CD4-positive, alpha-beta T cell (primary cell): ENCODE data around the gene WDFY3. TPM values are rescaled to one million over a fixed set of nuclear protein-coding genes. Genes with fewer than 3 reads are reported as not detected.
"Not testable (repeated sequence)": the region's sequence is repeated elsewhere in the genome, so short reads cannot be mapped to it uniquely, and the experiment has no call there.

Source experiments
- ATAC-seq: fragments of 200-7000 bp; cut with Tn5 transposase; one replicate; pipeline ENCODE4 v1.10.0; 2022; ENCODE audit warnings: mild to moderate bottlenecking; ENCODE audit not compliant: poor library complexity
- CTCF ChIA-PET: fragments of 350-600 bp; sonication (Branson Sonifier 250); formaldehyde crosslinking; loops from one replicate; lab custom pipeline; 2021; ENCODE audit warnings: antibody characterized with exemption, inconsistent platforms; lab: Charles Lee
- POLR2A ChIA-PET: fragments of 350-600 bp; sonication (Branson Sonifier 250); formaldehyde crosslinking; loops from one replicate; lab custom pipeline; 2021; ENCODE audit warnings: antibody characterized with exemption, inconsistent platforms; lab: Charles Lee
- DNase-seq, 14 experiments: peaks; one replicate each; pipeline ENCODE4 v3.0.0-alpha.2; 2013 to 2020; ENCODE audit warnings: mixed read lengths in 2 of 14
- H3K27ac ChIP-seq, 2 donors: one replicate each; pipeline versions ENCODE4 v1.5.1 to v1.7.0; 2013; ENCODE audit warnings: low read length in 2 of 2, low read depth in 1 of 2, mild to moderate bottlenecking in 1 of 2
- H3K27me3 ChIP-seq, 2 experiments: 1 replicate in 1 of 2; 2 replicates in 1 of 2; pipeline versions ENCODE4 v1.6.1 to v1.7.0; 2013; ENCODE audit warnings: low read length in 2 of 2, control low read depth in 1 of 2, mild to moderate bottlenecking in 1 of 2, moderate library complexity in 1 of 2; ENCODE audit not compliant: insufficient read depth in 2 of 2, control insufficient read depth in 1 of 2
- H3K36me3 ChIP-seq: one replicate; pipeline ENCODE4 v1.6.1; 2013; ENCODE audit warnings: low read length, control low read depth; ENCODE audit not compliant: insufficient read depth
- H3K4me1 ChIP-seq: one replicate; pipeline ENCODE4 v1.6.1; 2013; ENCODE audit warnings: low read length, control low read depth; ENCODE audit not compliant: insufficient read depth
- H3K4me3 ChIP-seq: one replicate; pipeline ENCODE4 v1.5.1; 2013; ENCODE audit warnings: mild to moderate bottlenecking, low read length, moderate library complexity
- H3K9me3 ChIP-seq, 2 experiments: 1 replicate in 1 of 2; 2 replicates in 1 of 2; pipeline versions ENCODE4 v1.6.1 to v1.7.0; 2013; ENCODE audit warnings: low read length in 2 of 2, mild to moderate bottlenecking in 2 of 2, control low read depth in 1 of 2, moderate library complexity in 1 of 2; ENCODE audit not compliant: control insufficient read depth in 1 of 2, insufficient read depth in 1 of 2
- H3K27ac Mint-ChIP-seq: one replicate; pipeline ENCODE4 v1.8.0; 2020; ENCODE audit warnings: mixed read lengths
- H3K27me3 Mint-ChIP-seq: one replicate; pipeline ENCODE4 v1.8.0; 2021; ENCODE audit warnings: mixed read lengths
- H3K36me3 Mint-ChIP-seq: one replicate; pipeline ENCODE4 v1.8.0; 2021; ENCODE audit warnings: low read depth, mixed read lengths
- H3K4me1 Mint-ChIP-seq: one replicate; pipeline ENCODE4 v1.8.0; 2021; ENCODE audit warnings: low read depth, mixed read lengths
- H3K4me3 Mint-ChIP-seq: one replicate; pipeline ENCODE4 v1.8.0; 2020; ENCODE audit warnings: mild to moderate bottlenecking, mixed read lengths
- H3K9me3 Mint-ChIP-seq: one replicate; pipeline ENCODE4 v1.8.0; 2020; ENCODE audit warnings: mixed read lengths
- CTCF ChIP-seq: fragments of 200-600 bp; IDR thresholded peaks from one replicate; pipeline ENCODE4 v1.8.0; 2022; ENCODE audit warnings: antibody characterized with exemption, mild to moderate bottlenecking
- intact Hi-C, 2 experiments: fragments of 100-400 bp; cut with DNase I in 1 of 2; cut with micrococcal nuclease in 1 of 2; formaldehyde crosslinking; loops; one replicate each; pipeline versions ENCODE4 v1.15.1 to v1.9.0; 2023 to 2025; cut with DNase I, micrococcal nuclease
- total RNA-seq, 174 experiments: library from RNA in 2 of 174; stranded (reverse) in 2 of 174; gene quantifications; one replicate each; pipeline ENCODE4 v1.2.3 and lab custom pipeline; 2021 to 2026

The WDFY3 gene
- total RNA-seq, 2 experiments from 2014 or later, result 0.60 to 0.75 TPM

GRCh38 chr4:84837751-84838150 lies 128.7 kb downstream of the WDFY3 start:
- TF ChIP-seq CTCF, result no peak
- Histone ChIP-seq H3K9me3 (no peaks in the 10 kb centered on the region), H3K36me3 (no peaks in the 10 kb centered on the region), H3K4me3 (no peak overlapping the region), H3K27me3 (no peaks in the 10 kb centered on the region), H3K27ac (no peak overlapping the region), H3K4me1 (no peaks in the 10 kb centered on the region)
- H3K27me3 Mint-ChIP-seq, result no peaks in the 10 kb centered on the region
- ChIA-PET CTCF (no interaction called here), POLR2A (no interaction called here)
- ATAC-seq (no peak), DNase-seq (no peak)
- no peak overlapping the region for H3K27ac Mint-ChIP-seq
- intact Hi-C loops, result no loop called here
- no peaks in the 10 kb centered on the region for H3K36me3 Mint-ChIP-seq
- H3K4me1 Mint-ChIP-seq, result no peaks in the 10 kb centered on the region
- H3K9me3 Mint-ChIP-seq, result no peaks in the 10 kb centered on the region
- no peak overlapping the region for H3K4me3 Mint-ChIP-seq

GRCh38 chr4:84829633-84830032 lies 136.9 kb downstream of the WDFY3 start:
- H3K27ac ChIP-seq, H3K36me3 ChIP-seq, H3K27ac Mint-ChIP-seq, ATAC-seq, POLR2A ChIA-PET, H3K27me3 Mint-ChIP-seq, H3K4me3 ChIP-seq, H3K36me3 Mint-ChIP-seq, H3K4me1 ChIP-seq, H3K27me3 ChIP-seq, H3K4me3 Mint-ChIP-seq, DNase-seq, intact Hi-C loops, H3K9me3 Mint-ChIP-seq, H3K4me1 Mint-ChIP-seq, H3K9me3 ChIP-seq: not testable (repeated sequence)
- CTCF ChIA-PET, result interaction anchor here (0.7 kb wide), 1 partner anchor 9 kb away, joined by 3 read pairs; no protein-coding TSS in a partner anchor

- H3K4me3 Mint-ChIP-seq, result no peak overlapping the region
- CTCF ChIA-PET, result no interaction called here
- H3K27ac ChIP-seq, result no peak overlapping the region
- no peaks in the 10 kb centered on the region for H3K9me3 Mint-ChIP-seq
- no peaks in the 10 kb centered on the region for H3K36me3 Mint-ChIP-seq
- H3K27ac Mint-ChIP-seq, result no peak overlapping the region
- POLR2A ChIA-PET, result no interaction called here
- TF ChIP-seq CTCF, result no peak
- intact Hi-C loops, result no loop called here
- H3K27me3 ChIP-seq, result no peaks in the 10 kb centered on the region
- no peaks in the 10 kb centered on the region for H3K36me3 ChIP-seq
- H3K27me3 Mint-ChIP-seq, result no peaks in the 10 kb centered on the region
- no peaks in the 10 kb centered on the region for H3K9me3 ChIP-seq
- no peak overlapping the region for H3K4me3 ChIP-seq
- H3K4me1 Mint-ChIP-seq, result no peaks in the 10 kb centered on the region
- DNase-seq (no peak), ATAC-seq (no peak)
- no peaks in the 10 kb centered on the region for H3K4me1 ChIP-seq
Measured at GRCh38 chr4:84826681-84827080, 139.8 kb downstream of the WDFY3 start.

- no peak overlapping the region for H3K4me3 ChIP-seq
- CTCF ChIA-PET, result no interaction called here
- DNase-seq, result no peak
- H3K27me3 ChIP-seq, result no peaks in the 10 kb centered on the region
- intact Hi-C loops, result no loop called here
- H3K4me1 Mint-ChIP-seq, result no peaks in the 10 kb centered on the region
- H3K27ac Mint-ChIP-seq, result no peak overlapping the region
- no peak overlapping the region for H3K4me3 Mint-ChIP-seq
- no peaks in the 10 kb centered on the region for H3K36me3 Mint-ChIP-seq
- H3K27me3 Mint-ChIP-seq, result peaks cover 6% of the 10 kb centered on the region
- no peaks in the 10 kb centered on the region for H3K36me3 ChIP-seq
- TF ChIP-seq CTCF, result no peak
- no peaks in the 10 kb centered on the region for H3K9me3 Mint-ChIP-seq
- H3K27ac ChIP-seq, result no peak overlapping the region
- POLR2A ChIA-PET, result no interaction called here
- H3K4me1 ChIP-seq, result no peaks in the 10 kb centered on the region
- no peak for ATAC-seq
- no peaks in the 10 kb centered on the region for H3K9me3 ChIP-seq
Measured at GRCh38 chr4:84825701-84826341, 140.7 kb downstream of the WDFY3 start.
